ENCODE measurements around the gene ATP10D.

ATP10D gene

GRCh38 chr4:47590325-47590724 lies 105.2 kb downstream of the ATP10D start:
- no peak overlapping the region for H3K27ac ChIP-seq (ENCODE audit: low read depth, low read length)
- H3K4me3 ChIP-seq (ENCODE audit: low read depth, low read length): no peak overlapping the region
- no peaks in the 10 kb centered on the region for H3K9me3 ChIP-seq (ENCODE audit: control insufficient read depth, insufficient read depth, low read length)
- H3K9ac ChIP-seq (ENCODE audit: low read depth, low read length): no peak overlapping the region
- no peaks in the 10 kb centered on the region for H3K4me1 ChIP-seq (ENCODE audit: control insufficient read depth, insufficient read depth, low read length)
- H3K36me3 ChIP-seq (ENCODE audit: control insufficient read depth, insufficient read depth, low read length): no peaks in the 10 kb centered on the region
- no peaks in the 10 kb centered on the region for H3K27me3 ChIP-seq (ENCODE audit: control insufficient read depth, insufficient read depth, low read length)

- H3K27ac ChIP-seq (ENCODE audit: low read depth, low read length): no peak overlapping the region
- H3K36me3 ChIP-seq (ENCODE audit: control insufficient read depth, insufficient read depth, low read length): no peaks in the 10 kb centered on the region
- no peaks in the 10 kb centered on the region for H3K9me3 ChIP-seq (ENCODE audit: control insufficient read depth, insufficient read depth, low read length)
- no peaks in the 10 kb centered on the region for H3K27me3 ChIP-seq (ENCODE audit: control insufficient read depth, insufficient read depth, low read length)
- no peaks in the 10 kb centered on the region for H3K4me1 ChIP-seq (ENCODE audit: control insufficient read depth, insufficient read depth, low read length)
- H3K9ac ChIP-seq (ENCODE audit: low read depth, low read length): no peak overlapping the region
- H3K4me3 ChIP-seq (ENCODE audit: low read depth, low read length): no peak overlapping the region
These were observed 112.6 kb downstream of the ATP10D start for GRCh38 chr4:47597696-47598095.

DNA sequence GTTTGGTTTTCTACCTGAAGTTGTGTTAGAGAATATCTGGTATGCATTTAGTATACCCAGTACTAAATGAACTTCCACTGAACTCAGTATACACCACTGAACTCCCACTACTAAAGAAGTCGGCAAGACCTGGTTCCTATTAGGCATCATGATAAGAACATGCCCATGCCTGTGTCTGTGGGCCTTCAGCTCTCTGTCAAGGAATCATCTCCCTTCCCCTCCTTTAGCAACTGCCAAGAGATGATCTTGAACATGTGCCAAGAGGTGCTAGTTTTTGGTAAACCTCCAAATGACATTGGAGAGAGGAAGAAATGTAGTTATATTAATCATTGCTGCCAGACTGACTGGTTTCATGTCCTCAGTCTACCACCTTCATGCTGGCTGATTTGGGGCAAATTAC lies 113.2 kb downstream of the ATP10D start:
- H3K4me1 ChIP-seq (ENCODE audit: control insufficient read depth, insufficient read depth, low read length): no peaks in the 10 kb centered on the region
- no peak overlapping the region for H3K9ac ChIP-seq (ENCODE audit: low read depth, low read length)
- H3K27ac ChIP-seq (ENCODE audit: low read depth, low read length): no peak overlapping the region
- H3K9me3 ChIP-seq (ENCODE audit: control insufficient read depth, insufficient read depth, low read length): no peaks in the 10 kb centered on the region
- H3K36me3 ChIP-seq (ENCODE audit: control insufficient read depth, insufficient read depth, low read length): no peaks in the 10 kb centered on the region
- H3K27me3 ChIP-seq (ENCODE audit: control insufficient read depth, insufficient read depth, low read length): no peaks in the 10 kb centered on the region
- no peak overlapping the region for H3K4me3 ChIP-seq (ENCODE audit: low read depth, low read length)

- H3K9me3 ChIP-seq (ENCODE audit: control insufficient read depth, insufficient read depth, low read length): no peaks in the 10 kb centered on the region
- no peaks in the 10 kb centered on the region for H3K27me3 ChIP-seq (ENCODE audit: control insufficient read depth, insufficient read depth, low read length)
- no peak overlapping the region for H3K9ac ChIP-seq (ENCODE audit: low read depth, low read length)
- no peaks in the 10 kb centered on the region for H3K36me3 ChIP-seq (ENCODE audit: control insufficient read depth, insufficient read depth, low read length)
- H3K27ac ChIP-seq (ENCODE audit: low read depth, low read length): no peak overlapping the region
- H3K4me1 ChIP-seq (ENCODE audit: control insufficient read depth, insufficient read depth, low read length): no peaks in the 10 kb centered on the region
- H3K4me3 ChIP-seq (ENCODE audit: low read depth, low read length): no peak overlapping the region
These were observed 113.8 kb downstream of the ATP10D start for GRCh38 chr4:47598896-47599295.

GRCh38 chr4:47606482-47606881 lies 121.4 kb downstream of the ATP10D start:
- Histone ChIP-seq H3K4me3 (ENCODE audit: low read depth, low read length) (no peak overlapping the region), H3K27me3 (ENCODE audit: control insufficient read depth, insufficient read depth, low read length) (no peaks in the 10 kb centered on the region), H3K9ac (ENCODE audit: low read depth, low read length) (no peak overlapping the region), H3K9me3 (ENCODE audit: control insufficient read depth, insufficient read depth, low read length) (no peaks in the 10 kb centered on the region), H3K4me1 (ENCODE audit: control insufficient read depth, insufficient read depth, low read length) (no peaks in the 10 kb centered on the region), H3K36me3 (ENCODE audit: control insufficient read depth, insufficient read depth, low read length) (no peaks in the 10 kb centered on the region), H3K27ac (ENCODE audit: low read depth, low read length) (no peak overlapping the region)

DNA sequence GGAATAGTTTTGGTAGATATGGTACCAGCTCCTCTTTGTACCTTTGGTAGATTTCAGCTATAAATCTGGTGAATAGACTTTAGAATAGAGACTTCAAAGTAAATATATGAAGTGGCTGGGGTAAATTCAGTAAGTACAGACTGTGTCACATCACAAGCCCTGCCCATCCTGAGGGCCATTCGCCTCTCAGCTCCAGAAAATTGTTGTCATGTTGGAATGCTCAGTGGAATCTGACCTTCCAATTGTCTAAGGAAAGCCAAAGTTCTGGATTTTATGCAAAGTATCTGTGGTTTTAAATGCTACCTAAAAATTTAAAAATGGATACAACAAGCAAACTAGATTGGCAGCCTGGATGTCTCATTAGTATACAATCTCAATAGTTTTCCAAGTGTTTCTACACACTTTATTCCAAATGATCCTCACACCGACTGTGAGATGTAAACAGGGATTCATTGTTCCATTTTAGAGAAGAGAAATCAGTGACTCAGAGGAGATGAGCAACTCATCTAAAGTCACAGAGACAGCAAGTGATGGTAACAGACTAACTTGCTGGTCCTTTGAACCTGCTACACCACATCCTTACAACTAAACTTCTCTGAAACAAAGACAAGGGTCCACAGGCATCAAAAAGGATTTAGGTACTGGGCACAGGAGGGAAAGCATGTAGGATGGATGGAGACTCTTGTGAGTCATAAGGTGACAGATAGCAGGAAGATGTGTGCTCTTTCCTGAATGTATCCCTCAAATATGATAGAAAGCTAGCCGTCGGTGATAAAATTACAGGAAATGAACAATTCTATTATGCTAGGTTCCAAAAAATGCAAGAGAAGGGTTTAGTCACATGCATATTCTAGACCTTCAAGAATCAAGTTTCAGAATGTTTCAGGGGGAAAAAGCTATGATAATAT lies 127.3 kb downstream of the ATP10D start:
- no peaks in the 10 kb centered on the region for H3K9me3 ChIP-seq (ENCODE audit: control insufficient read depth, insufficient read depth, low read length)
- no peak overlapping the region for H3K27ac ChIP-seq (ENCODE audit: low read depth, low read length)
- H3K9ac ChIP-seq (ENCODE audit: low read depth, low read length): no peak overlapping the region
- no peak overlapping the region for H3K4me3 ChIP-seq (ENCODE audit: low read depth, low read length)
- no peaks in the 10 kb centered on the region for H3K27me3 ChIP-seq (ENCODE audit: control insufficient read depth, insufficient read depth, low read length)
- H3K4me1 ChIP-seq (ENCODE audit: control insufficient read depth, insufficient read depth, low read length): no peaks in the 10 kb centered on the region
- H3K36me3 ChIP-seq (ENCODE audit: control insufficient read depth, insufficient read depth, low read length): no peaks in the 10 kb centered on the region

DNA sequence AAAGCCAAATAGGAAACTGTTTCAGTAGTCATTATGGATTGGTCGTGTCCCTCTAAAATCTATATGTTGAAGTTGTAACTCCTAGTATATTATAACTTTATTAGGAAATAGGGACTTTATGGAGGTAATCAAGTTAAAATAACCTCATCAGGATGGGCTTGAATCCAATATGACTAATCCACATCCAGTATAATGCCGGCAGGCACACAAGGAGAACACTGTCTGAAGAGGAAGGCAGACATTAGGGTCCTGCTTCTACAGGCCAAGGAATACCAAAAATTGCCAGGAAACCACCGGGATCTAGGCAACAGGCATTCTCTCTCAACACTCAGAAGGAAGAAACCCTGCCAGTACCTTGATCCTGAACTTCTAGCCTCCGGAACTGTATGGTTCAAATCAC lies 130.3 kb downstream of the ATP10D start:
- no peak overlapping the region for H3K27ac ChIP-seq (ENCODE audit: low read depth, low read length)
- no peaks in the 10 kb centered on the region for H3K36me3 ChIP-seq (ENCODE audit: control insufficient read depth, insufficient read depth, low read length)
- H3K4me3 ChIP-seq (ENCODE audit: low read depth, low read length): no peak overlapping the region
- H3K9ac ChIP-seq (ENCODE audit: low read depth, low read length): no peak overlapping the region
- H3K27me3 ChIP-seq (ENCODE audit: control insufficient read depth, insufficient read depth, low read length): no peaks in the 10 kb centered on the region
- H3K9me3 ChIP-seq (ENCODE audit: control insufficient read depth, insufficient read depth, low read length): no peaks in the 10 kb centered on the region
- no peaks in the 10 kb centered on the region for H3K4me1 ChIP-seq (ENCODE audit: control insufficient read depth, insufficient read depth, low read length)

DNA sequence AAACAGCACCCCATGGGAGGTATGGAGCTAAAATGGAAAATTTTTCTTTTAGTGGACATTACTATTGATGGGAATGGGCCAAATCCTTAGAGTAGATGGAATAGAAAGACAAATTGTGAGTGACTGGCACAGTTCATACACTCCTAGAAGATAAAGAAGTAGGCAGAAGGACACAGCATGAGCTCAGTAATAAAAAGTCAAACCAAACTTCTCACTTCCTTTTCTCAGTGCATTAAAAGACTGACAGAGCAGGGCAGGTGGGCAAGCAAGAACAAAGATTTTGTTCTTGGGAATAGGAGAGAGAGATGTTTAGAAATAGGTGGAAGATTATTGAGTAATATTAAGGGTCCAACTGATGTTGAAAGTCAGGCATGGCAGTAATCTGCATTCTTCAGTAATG lies 132.5 kb downstream of the ATP10D start:
- Histone ChIP-seq H3K9me3 (ENCODE audit: control insufficient read depth, insufficient read depth, low read length) (no peaks in the 10 kb centered on the region), H3K4me1 (ENCODE audit: control insufficient read depth, insufficient read depth, low read length) (no peaks in the 10 kb centered on the region), H3K4me3 (ENCODE audit: low read depth, low read length) (no peak overlapping the region), H3K27me3 (ENCODE audit: control insufficient read depth, insufficient read depth, low read length) (no peaks in the 10 kb centered on the region), H3K9ac (ENCODE audit: low read depth, low read length) (no peak overlapping the region), H3K36me3 (ENCODE audit: control insufficient read depth, insufficient read depth, low read length) (no peaks in the 10 kb centered on the region), H3K27ac (ENCODE audit: low read depth, low read length) (no peak overlapping the region)

DNA sequence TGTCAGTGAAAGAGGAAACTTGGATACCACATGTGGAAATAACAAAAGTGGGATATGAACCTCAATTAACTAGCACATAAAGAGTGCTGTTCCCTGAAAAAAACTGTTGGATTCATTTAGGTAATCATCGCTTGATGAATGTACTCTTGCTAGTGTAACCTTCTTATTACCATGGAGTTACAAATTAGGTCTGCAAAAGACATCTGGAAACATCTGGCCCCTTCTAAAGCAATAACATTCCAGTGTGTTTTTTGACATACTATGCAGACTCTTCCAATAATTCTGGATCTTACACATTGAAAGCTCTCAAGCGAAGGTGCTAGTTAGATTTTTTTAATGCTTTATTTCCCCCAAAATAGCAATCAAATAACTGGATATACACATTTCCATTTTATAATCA lies 134.6 kb downstream of the ATP10D start:
- H3K27me3 ChIP-seq (ENCODE audit: control insufficient read depth, insufficient read depth, low read length): no peaks in the 10 kb centered on the region
- no peaks in the 10 kb centered on the region for H3K9me3 ChIP-seq (ENCODE audit: control insufficient read depth, insufficient read depth, low read length)
- no peaks in the 10 kb centered on the region for H3K4me1 ChIP-seq (ENCODE audit: control insufficient read depth, insufficient read depth, low read length)

DNA sequence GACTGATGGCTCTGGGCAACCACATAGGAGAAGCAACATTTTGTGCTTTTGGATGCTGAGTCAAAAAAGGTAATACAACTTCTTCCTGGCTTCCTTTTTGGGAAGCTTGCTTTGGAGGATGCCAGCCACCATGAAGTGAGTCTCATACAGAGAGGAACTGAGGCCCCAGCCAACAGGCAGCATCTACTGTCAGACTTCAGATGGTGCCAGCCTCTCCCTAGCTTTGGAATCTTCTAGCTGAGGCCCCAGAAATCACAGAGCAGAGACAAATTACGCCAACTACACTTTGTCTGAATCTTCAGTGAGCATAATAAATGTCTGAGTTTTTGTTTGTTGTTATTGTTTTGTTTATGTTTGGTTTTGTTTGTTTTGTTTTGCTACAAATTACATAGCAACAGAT lies 136.1 kb downstream of the ATP10D start:
- Histone ChIP-seq H3K27me3 (ENCODE audit: control insufficient read depth, insufficient read depth, low read length) (no peaks in the 10 kb centered on the region), H3K4me1 (ENCODE audit: control insufficient read depth, insufficient read depth, low read length) (no peaks in the 10 kb centered on the region), H3K4me3 (ENCODE audit: low read depth, low read length) (no peak overlapping the region), H3K27ac (ENCODE audit: low read depth, low read length) (no peak overlapping the region), H3K9me3 (ENCODE audit: control insufficient read depth, insufficient read depth, low read length) (no peaks in the 10 kb centered on the region), H3K36me3 (ENCODE audit: control insufficient read depth, insufficient read depth, low read length) (no peaks in the 10 kb centered on the region), H3K9ac (ENCODE audit: low read depth, low read length) (no peak overlapping the region)

More for the DNA sequence above, 134.6 kb downstream of the ATP10D start:
- Histone ChIP-seq H3K27ac (ENCODE audit: low read depth, low read length) (no peak overlapping the region), H3K36me3 (ENCODE audit: control insufficient read depth, insufficient read depth, low read length) (no peaks in the 10 kb centered on the region), H3K9ac (ENCODE audit: low read depth, low read length) (no peak overlapping the region), H3K4me3 (ENCODE audit: low read depth, low read length) (no peak overlapping the region)

DNA sequence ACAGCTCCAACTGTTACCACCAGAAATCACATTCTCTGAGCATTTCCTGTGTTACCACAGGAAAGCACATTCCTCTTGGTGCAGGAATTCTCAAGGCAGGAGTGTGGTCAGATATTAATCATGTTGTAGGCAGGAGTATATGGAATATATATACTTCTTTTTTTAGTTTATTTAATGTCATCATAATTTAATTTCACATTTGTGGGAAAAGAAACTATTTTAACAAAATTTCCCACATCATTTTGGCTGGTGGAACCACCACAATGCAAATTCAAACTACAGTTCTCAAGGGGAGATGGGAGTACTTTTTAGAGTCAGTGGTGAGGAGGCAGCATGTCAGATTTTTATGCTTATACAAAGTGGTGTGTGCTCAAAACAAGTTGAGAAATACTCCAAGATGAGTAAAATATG lies 139.0 kb downstream of the ATP10D start:
- H3K27ac ChIP-seq (ENCODE audit: low read depth, low read length): no peak overlapping the region

More for the DNA sequence above, 139.0 kb downstream of the ATP10D start:
- Histone ChIP-seq H3K4me3 (ENCODE audit: low read depth, low read length) (no peak overlapping the region), H3K27me3 (ENCODE audit: control insufficient read depth, insufficient read depth, low read length) (no peaks in the 10 kb centered on the region), H3K9ac (ENCODE audit: low read depth, low read length) (no peak overlapping the region), H3K4me1 (ENCODE audit: control insufficient read depth, insufficient read depth, low read length) (no peaks in the 10 kb centered on the region), H3K36me3 (ENCODE audit: control insufficient read depth, insufficient read depth, low read length) (no peaks in the 10 kb centered on the region), H3K9me3 (ENCODE audit: control insufficient read depth, insufficient read depth, low read length) (no peaks in the 10 kb centered on the region)
